ENCODE measurements around the gene VAT1L.
"Not testable (repeated sequence)": the region's sequence is repeated elsewhere in the genome, so short reads cannot be mapped to it uniquely, and the experiment has no call there.

VAT1L gene

DNA sequence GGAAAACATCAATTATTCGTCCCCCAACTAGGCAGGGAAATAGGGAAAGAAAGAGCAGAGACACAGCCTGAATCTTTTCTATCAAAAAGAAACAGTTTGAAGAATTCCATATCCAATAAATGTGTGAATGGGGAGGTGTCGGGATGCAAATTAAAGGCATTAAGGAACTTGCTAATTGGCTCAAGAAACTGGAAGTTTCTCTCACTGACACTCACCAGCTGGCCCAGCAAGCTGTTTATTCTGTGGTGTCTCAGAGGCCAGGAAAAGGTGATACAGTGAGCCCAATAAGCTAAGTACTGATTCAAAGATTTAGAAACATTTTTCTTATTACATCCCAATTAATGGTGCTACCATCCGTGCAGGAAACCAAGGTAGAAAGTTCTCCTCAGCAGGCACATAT, 129.6 kb downstream of the VAT1L start:
- no peak for DNase-seq

DNA sequence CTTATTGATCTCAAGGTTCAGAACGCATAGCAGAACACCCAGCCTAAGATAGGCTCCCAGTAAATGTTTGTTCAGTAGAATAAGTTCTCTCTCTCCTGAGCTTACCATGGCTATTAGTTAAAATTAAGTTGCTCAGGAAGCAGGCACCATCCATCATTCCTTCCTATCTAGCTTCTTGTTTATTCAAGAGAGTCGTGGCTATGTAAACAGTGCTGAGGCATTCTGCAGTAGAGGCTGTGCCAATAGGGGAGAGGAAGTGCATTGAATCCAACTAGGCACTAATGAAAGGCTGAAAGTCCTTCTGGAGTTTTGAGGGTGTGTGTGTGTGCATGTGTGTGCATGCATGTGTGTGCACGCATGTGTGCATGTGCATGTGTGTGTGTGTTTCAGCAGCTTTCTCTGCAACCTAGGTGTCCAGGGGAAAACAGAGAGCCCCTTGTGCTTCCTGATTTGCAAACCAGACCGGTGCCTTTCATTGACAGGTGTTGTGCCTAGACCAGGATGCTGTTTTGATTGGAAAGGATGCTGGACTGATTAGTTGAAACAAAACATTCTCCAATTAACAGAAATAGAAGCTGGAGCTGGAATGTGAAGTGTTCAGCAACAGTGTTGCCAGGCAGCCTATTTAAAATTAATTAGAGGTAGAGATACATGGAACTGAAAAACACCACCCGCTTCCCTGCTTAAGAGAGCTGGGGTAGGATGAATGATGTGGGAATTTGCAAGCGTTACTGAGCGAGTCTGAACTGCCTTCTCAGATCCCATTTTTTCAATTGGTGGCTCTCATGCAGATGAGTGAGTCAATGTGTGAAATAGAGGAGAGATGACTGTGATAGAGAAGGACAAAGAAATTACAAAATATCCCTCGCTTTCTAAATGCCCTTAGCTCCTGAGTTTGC, 130.7 kb downstream of the VAT1L start:
- no peak for DNase-seq

DNA sequence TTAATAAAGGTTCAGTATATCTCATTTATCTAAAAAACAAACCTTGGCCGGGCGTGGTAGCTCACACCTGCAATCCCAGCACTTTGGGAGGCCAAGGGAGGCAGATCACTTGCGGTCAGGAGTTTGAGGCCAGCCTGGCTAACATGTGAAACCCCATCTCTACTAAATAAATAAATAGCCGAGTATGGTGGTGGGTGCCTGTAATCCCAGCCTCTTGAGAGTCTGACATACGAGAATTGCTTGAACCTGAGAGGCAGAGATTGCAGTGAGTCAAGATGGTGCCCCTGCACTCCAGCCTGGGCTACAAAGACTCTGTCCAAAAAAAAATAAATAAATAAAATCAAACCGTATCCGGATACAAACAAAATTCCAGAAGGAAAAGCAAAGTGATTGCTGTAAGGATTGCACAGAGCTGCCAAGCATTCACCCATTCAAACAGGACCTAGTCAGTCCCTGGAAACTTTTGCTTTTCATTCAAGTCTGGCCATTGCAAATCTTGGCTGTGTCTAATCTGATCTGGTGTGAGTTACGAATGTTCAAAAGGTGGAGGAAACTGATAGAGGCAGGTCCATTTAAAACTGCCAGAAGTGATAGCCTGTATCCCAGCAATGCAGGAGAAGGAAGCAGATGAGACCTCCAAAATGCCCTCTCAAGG, 131.5 kb downstream of the VAT1L start:
- no peak for DNase-seq

DNA sequence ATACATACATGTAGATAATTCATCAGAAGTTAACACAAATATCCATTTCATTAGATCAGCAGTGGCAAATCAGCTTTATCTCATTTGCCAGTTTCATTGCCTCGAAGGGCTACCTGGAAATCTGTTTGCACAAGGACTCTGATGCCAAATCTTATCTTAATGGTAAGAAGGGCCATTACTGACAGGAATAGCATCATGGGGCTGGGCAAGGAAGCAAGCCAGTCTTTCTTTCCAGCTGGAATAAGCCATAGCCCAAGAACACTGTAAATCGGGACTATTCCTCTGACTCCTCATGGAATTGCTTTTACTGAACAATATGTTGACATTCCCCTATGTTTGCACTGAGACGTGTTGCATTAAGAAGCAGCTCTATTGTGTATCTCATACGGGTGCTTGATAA, 132.6 kb downstream of the VAT1L start:
- DNase-seq: no peak

DNA sequence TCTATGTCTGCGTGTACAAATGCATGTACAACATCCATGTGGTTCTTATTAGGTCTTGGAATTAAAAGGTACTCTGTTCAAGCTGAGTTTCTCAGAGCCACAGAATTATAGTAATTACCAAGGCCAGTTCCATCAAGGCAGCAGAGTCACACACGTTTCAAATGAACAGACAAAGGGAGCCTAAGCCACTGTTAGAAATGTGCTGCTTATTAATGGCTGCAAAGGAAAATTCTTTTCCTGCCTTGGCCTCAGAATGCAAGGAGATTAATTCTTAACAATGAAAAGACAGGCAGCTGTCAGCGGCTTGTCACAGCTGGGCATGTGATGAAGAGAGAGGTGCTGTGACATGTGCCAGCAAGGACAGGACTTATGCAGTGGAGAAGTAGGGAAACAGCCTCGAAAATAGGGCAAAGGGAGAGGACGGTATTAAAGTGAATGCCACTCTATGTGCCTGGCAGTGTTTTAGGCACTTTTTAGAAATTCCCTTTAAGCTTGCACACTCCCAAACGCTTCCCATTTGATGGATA, 133.9 kb downstream of the VAT1L start:
- no peak for DNase-seq

DNA sequence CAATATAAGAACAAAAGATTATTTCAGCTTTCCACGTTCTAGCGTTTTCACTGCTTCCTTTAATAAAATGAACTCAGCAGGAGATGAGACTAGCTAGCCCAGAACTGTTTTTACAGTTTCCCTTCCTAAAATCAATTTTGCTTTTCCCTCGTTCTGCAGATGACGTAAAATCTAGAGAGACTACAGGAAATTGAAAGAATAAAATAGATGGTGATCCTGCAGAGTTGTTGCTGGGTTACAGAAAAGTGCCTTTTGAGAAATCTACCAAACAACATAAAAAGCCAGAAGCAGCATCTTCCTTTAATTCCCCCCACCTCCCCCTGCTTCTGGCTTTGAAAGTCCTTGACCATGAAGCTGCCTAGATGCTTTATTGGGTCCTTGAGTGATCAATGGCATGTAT, 137.2 kb downstream of the VAT1L start:
- DNase-seq: no peak

DNA sequence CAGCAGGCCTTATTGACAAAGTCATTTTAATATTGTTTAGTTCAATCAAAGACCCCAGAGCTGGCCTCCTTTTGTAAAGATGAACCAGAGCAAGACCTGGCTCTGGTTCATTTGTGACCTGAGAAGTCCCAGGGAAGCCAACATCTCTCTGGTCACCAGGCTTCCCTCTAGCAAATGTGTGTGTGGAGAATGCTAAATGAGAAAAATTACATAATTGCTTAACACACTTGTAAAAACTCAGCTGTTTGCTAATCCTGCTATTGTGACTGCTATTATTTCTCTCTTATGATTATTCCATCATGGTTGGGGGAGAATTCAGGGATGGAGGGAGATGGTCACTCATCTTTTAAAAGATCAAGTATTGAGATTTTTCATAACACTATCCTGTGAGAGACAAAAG, 139.7 kb downstream of the VAT1L start:
- no peak for DNase-seq

DNA sequence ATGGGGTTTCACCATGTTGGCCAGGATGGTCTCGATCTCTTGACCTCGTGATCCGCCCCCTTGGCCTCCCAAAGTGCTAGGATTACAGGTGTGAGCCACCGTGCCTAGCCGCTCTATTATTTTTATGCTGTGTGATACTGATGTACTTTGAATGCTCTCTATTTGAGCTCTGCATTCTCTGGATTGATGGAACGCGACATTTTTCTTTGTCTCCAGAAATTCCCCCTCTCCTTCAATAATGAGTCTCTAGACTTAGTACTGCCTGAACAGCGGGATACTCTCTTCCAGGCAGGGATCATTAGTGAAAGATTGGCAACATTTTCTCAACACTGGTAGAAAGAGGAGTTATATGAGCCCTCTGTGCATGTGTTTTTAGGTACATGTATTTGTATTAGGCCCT, 140.6 kb downstream of the VAT1L start:
- DNase-seq: no peak

DNA sequence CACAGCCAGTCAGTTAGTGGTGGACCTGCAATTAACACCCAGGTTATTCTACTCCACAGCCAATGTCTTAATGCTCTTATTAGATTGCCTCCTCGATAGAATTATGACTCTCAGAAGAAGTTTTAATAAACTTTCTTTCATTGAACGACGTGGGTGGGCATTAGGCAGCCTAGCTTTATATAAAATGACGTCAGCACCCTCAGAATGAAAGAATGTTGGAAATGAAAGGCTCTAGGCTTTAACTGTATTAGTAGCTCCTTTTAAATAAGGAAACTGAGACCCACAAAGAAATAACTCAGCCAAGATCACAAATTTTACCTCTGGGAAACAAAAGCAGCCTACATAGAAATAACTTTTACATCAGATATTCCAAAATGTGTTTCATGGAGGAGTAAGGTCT, 142.7 kb downstream of the VAT1L start:
- no peak for DNase-seq

DNA sequence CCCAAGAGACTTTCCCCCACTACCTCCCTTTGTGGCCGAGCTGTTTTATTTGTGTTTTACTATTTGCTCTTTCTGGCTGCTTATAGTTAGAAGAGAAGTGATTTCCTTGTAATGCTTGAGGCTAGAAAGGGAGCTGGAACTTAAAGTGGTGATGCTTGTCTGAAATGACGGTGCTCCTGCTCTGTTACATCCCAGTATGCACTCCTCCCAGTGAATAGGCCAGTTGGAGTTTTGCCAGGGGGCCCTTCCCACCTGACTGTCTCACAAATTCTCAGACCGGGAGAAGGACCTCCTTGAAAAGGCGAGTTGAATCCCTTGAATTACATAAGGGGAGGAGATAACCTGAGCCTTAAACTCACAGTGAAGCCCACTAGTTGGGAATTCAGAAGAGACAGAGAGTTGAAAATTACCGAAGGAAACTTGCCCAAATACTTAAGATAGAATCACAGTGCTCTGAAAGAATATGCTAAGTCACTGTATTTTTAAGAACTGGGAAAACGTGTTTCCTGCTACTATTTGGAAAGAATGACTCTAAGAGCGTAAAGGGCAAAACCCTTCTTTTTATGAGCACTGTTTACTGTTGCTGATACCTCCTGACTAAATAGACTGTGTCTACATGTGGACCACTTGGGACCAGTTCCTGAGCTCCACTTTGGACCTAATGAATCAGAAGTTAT, 149.2 kb downstream of the VAT1L start:
- no peak for DNase-seq

DNA sequence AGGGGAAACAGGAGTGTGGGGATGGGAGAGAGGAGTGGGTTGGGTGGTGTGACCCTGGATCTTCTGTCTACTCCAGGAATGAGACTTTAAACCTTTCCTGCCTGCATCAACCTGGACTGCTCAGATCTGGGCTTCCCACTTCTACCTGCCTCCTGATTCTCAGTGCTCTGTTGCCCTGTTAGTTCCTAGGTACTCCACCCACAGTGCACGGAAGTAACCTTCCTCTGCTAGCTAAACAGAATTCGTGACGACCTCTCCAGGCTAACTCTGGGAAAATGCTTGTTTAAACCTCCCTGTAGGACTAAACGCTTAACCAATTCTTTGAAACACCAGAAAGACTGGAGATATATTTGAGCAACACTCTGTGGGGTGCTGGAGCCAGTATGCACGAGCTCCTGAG, 150.5 kb downstream of the VAT1L start:
- no peak for DNase-seq

DNA sequence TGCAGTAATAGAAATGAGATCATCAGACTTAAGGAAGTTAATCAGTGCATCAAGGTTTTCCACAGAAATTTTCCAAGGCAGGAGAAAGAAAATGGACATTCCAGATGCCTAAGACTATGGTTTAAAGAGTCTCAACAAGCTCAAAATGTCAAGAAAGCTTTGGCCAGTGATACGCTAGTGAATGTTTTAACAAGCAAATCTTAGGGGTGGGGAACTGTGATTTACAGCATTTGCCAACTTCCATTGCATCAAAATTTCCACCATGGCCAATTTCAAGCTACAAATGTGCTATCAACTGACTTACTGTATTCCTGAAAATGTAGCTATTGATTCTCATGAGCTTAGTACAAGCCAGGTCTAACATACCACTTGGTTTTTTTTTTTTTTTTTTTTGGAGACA, 151.6 kb downstream of the VAT1L start:
- DNase-seq: no peak

DNA sequence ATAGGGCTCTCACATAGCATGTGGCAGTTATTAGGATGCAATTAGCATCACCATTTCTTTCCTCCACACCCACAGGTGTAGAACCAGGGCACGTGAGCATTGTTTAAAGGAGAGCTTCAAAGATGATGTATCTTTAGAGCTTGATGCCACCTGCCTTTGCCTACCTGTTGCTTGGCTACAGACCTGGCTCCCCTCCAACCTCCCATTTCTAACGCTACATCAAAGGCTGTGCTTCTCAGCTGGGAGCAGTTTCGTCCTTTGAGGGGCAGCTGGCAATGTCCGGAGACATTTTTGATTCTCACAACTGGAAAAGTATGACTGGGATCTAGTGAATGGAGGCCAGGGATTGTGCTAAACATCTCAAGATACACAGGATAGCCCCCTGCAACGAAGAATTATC, 155.4 kb downstream of the VAT1L start:
- DNase-seq: no peak

DNA sequence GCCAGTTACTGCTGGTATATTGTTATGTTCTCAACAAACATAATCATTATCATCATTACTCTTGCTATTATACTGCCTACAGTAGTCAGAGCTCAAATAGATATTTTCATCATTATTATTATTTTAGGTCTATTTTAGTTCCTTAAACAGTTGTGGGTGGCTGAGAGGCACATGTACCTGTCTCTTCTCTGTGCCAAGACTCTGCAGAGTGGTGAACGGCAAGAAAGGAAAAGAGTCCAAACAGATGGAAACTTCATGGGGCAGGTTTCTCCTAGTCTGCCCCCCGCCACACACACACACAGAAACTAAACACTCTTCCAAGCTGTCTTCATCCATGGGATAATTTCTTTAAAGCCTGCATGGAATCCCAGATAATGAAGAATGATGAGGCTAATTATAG, 156.3 kb downstream of the VAT1L start:
- DNase-seq: no peak

DNA sequence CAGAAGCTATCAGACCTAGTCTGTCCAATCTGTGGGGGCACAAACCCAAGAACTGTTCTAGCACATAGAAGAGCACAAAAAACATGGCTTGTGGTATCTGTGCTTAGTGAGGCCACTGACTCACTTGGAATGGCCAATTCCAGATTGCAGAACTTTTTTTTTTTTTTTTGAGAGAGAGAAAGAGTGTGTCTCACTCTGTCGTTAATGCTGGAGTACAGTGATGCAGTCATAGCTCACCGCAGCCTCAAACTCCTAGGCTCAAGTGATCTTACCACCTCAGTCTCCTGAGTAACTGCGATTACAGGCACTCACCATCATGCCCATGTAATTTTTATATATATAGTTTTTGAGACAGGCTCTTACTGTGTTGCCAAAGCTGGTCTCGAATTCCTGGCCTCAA, 156.8 kb downstream of the VAT1L start:
- DNase-seq: no peak

DNA sequence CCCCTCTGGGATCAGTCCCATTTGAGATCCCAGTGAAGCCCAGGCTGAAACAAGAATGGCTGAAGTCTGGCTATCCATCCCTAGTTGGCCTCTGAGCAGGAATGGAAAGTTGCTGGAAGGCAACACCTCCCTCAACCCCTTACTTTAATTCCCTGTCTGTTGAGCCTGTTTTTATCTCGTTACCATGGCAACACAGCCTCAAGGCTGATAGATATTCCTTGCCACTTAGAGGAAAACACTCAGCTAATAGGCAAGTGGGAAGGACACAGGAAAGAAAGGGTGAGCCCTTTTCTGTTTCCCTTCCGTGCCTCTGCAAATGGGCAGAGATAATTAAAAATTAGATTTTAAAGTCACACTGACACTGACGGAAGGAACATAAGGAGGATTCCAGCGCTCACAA, 158.5 kb downstream of the VAT1L start:
- DNase-seq: no peak

DNA sequence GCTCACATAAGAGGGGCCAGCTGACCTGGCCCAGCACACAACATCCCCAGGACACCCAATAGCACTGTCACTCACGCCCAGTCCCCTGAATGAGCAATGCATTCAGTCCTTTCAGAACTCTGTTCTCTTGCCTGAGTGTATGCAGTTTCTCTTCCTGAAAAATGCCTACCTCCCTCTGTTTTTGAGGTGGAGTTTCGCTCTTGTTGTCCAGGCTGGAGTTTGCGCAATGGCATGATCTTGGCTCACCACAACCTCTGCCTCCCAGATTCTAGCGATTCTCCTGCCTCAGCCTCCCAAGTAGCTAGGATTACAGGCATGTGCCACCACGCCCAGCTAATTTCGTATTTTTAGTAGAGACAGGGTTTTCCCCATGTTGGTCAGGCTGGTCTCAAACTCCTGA, 159.2 kb downstream of the VAT1L start:
- DNase-seq: not testable (repeated sequence)

DNA sequence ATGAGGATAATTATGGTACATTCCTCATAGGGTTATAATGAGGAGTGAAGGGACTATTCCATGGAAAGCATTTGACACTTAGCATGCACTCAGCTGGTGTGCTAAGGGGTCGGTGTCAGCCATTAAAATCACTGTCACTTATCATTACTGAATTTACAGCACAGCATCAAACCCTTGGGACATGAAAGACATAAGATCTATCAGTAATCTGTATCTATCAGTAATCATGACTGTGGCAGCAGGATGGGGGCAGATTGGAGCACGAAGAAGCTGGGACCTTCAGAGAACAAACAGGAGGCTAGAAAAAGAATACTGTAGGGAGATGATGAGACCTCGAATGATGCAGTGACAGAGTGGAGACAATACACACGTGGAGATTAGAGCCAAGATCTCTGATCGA, 160.5 kb downstream of the VAT1L start:
- DNase-seq: no peak

DNA sequence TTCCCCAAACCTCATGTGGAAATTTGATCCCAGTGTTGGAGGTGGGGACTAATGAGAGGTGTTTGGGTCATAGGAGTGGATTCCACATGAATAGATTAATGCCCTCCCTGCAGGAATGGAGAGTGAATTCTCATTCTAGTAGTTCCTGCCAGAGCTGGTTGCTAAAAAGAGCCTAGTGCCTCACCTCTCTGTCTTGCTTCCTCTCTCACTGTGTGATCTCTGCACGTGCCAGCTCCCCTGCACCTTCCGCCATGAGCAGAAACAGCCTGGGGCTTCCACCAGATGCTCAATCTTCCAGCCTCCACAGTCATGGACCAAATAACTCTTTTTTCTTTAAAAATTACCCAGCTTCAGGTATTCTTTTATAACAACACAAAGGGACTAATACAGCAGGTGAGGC, 161.1 kb downstream of the VAT1L start:
- no peak for DNase-seq

DNA sequence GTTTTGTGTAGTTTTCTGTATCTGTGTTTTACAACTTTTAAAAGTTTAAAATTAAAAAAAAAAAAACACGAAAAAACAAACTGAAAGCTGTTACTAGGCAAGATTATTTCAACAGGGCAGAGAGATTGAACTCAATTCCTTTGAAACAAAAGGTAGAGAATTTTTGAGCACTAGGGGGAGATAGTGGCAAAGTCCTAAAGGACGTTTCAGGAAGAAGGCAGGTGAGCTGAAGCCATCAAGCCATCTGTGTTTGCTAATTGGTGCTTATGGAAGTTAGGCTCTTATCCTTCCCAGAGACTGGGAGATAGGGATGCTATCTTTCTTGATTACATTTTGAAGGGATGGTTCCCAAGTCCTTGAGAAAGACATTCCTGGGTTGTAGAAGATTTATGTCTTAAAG, 163.4 kb downstream of the VAT1L start:
- no peak for DNase-seq

DNA sequence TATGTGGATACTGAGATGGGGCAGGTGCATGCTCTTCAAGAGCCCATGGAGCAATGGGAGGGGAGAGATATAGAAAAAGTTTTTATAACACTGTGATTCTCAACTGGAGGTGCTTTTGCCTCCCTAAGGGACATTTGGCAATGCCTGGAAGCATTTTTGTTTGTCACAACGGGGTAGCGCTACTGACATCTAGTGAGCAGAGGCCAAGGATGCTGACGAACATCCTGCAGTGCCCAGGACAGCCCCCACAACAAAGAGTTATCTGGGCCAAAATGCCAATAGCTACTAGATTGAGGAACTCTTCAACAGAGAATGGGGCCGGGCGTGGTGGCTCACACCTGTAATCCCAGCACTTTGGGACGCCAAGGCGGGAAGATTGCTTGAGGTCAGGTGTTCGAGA, 166.8 kb downstream of the VAT1L start:
- no peak for DNase-seq

DNA sequence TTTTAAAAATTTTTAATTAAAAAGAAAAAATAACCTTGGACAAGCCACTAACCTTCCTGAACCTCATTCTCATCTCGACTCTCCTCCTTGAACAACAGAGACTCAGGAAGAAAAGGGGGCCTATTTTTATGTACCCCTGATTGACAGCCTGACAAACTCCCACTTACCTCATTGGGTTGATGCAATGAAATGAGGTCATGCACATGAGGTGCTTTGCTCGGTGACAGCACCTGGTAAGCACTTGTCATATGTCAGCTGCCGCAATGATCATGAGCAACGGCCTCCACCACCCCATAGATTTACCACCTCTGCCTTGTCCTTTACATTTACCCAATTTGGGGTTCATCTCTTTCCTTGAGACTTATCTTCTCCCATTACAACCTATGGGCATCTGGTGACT, 167.9 kb downstream of the VAT1L start:
- no peak for DNase-seq

DNA sequence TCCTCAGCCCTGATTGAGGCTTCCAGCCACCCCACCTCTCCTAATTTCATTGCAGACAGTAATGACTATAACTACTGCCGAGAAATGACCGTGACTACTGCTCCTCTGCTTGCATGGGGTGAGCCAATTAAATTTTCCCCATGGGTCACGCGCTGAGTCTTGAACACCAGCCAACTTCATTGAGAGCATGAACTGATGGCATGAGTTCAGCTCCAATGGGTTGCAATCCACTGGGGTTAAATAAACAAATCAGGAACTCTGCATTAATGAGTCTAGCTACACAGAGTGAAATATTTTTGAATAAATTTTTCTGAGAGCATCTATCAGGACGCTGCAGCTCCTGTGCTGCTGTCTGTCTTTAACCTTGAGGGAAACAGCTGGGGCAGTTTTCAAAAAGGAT, 172.4 kb downstream of the VAT1L start:
- DNase-seq: no peak

DNA sequence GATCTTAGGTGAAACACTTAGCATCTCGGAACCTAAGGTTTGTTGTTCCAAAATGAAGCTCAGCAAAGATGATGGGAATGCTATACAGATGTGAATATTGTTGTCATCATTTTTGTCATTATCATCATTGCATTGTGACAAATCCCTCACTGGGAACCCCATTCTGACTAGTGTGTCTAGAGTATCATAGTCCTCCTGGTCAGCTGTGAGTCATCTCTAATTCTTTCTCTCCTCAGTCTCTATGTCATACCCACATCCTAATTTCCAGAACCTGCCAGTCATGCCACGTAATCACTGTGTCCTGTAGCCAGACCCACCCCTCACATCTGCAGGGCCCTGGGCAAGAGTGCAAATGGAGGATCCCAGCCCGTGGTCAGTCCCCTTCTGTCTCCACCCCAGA, 173.4 kb downstream of the VAT1L start:
- no peak for DNase-seq

Measured in activated CD4-positive, alpha-beta T cell treated with anti-CD3 and anti-CD28 coated beads for 1 hour (primary cell).